ENCODE measurements around the gene C11orf87. TPM values are rescaled to one million over a fixed set of nuclear protein-coding genes. Genes with fewer than 3 reads are reported as not detected.

The C11orf87 gene
- total RNA-seq, 4 donors from 2014 or later: not detected

DNA sequence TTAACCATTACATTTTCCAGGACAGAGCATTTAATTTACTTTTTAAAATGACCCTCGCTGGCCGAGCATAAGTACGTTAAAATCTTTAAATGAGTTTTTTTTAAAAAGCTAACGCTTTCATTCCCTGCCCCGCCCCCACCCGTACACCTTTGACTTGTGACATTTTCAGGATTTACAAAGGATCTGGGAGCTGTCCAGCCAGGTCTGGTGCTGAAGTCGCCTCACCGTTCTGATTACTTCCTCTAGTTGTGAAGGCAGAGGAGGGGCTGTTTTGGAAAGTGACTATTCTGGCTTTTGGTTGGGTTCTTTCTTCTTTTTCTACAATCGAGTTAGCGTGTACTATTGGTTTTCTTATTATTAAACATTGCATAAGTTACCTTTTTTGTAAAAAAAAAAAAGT, 2.9 kb downstream of the C11orf87 start:
- Histone ChIP-seq H3K27ac (no peak overlapping the region), H3K4me3 (no peak overlapping the region), H3K27me3 (peaks cover 24 to 42% (median 31%) of the 10 kb centered on the region in 3 donors), H3K36me3 (no peaks in the 10 kb centered on the region), H3K9me3 (no peaks in the 10 kb centered on the region), H3K4me1 (peaks cover 5 to 6% of the 10 kb centered on the region in 2 donors)
- intact Hi-C loops (cut with DNase I; ENCODE audit: low total_unique reads) (no loop called here), in situ Hi-C loops (cut with MboI; ENCODE audit: low sequenced_read_pairs in 4 of 4) (no loop called here)
- TF ChIP-seq POLR2A (IDR thresholded peaks at IDR 0.05): no peak
- TF ChIP-seq, protein P1, sequence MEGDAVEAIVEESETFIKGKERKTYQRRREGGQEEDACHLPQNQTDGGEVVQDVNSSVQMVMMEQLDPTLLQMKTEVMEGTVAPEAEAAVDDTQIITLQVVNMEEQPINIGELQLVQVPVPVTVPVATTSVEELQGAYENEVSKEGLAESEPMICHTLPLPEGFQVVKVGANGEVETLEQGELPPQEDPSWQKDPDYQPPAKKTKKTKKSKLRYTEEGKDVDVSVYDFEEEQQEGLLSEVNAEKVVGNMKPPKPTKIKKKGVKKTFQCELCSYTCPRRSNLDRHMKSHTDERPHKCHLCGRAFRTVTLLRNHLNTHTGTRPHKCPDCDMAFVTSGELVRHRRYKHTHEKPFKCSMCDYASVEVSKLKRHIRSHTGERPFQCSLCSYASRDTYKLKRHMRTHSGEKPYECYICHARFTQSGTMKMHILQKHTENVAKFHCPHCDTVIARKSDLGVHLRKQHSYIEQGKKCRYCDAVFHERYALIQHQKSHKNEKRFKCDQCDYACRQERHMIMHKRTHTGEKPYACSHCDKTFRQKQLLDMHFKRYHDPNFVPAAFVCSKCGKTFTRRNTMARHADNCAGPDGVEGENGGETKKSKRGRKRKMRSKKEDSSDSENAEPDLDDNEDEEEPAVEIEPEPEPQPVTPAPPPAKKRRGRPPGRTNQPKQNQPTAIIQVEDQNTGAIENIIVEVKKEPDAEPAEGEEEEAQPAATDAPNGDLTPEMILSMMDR (IDR thresholded peaks at IDR 0.05 in 4 of 5, conservative IDR thresholded peaks at IDR 0.05 in 1 of 5): no peak
- ATAC-seq (no peak), DNase-seq (no peak)

DNA sequence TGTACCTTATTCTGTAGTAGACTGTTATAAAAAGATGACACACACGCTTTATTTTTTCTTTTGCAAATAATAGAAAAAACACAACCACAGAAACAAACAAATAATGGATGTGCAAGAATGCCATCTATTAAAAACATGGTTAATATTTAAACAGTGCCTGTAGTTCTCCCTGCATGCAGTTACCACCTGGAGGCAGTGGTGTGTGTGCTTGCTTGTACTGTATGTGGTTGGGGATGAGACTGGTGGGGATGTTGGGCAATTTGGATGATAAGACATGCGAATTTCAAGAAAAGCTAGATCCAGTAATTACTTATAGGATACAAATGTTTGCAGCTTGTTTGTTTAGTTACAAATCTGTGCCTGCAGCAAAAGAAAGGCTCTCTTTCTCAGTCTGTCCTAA, 3.6 kb downstream of the C11orf87 start:
- intact Hi-C loops (cut with DNase I; ENCODE audit: low total_unique reads) (no loop called here), in situ Hi-C loops (cut with MboI; ENCODE audit: low sequenced_read_pairs in 4 of 4) (no loop called here)
- ATAC-seq (no peak), DNase-seq (no peak)
- TF ChIP-seq, protein P1 (IDR thresholded peaks at IDR 0.05 in 4 of 5, conservative IDR thresholded peaks at IDR 0.05 in 1 of 5): no peak
- no peak for TF ChIP-seq POLR2A (IDR thresholded peaks at IDR 0.05)
- Histone ChIP-seq H3K4me1 (peaks cover 5 to 6% of the 10 kb centered on the region in 2 donors), H3K36me3 (no peaks in the 10 kb centered on the region), H3K9me3 (no peaks in the 10 kb centered on the region), H3K4me3 (no peak overlapping the region), H3K27ac (no peak overlapping the region), H3K27me3 (peaks cover 24 to 42% (median 31%) of the 10 kb centered on the region in 3 donors)

DNA sequence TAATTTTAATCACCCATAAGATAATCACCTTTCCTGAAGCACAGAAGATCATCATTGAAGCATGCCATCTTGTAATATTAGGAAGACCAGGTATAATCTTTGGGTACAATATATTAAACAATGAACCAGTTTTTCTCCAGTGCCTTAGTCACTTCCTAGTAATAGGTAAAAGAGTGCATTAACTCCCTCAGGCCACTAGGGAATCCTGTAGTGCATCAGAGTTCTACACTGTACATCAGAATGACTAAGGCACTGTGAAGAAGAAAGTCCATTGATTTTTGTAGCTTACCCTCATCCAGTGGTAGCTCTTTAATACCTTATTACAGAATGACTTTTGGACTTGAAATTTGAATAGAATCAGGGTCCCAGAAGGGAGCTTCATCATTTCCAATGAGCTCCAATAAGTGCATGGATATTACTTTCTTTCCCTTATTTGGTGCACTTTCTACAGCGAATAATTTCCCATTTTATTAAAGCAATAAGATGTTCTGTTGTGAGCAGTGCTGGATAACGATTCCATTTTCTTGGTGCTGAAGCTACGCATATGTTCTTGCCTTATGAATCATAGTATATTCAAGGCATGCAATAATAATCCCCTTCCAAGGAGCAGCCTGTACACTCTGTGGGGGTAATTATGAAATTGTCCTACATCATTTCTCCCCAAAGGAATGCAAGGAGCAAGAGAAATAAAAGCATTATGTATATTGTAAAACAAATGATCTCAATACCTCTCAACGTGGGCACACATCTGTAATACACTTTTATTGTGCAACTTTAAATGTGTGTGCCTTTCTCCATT, 4.7 kb downstream of the C11orf87 start:
- Histone ChIP-seq H3K9me3 (no peaks in the 10 kb centered on the region), H3K27me3 (peaks cover 21 to 42% (median 31%) of the 10 kb centered on the region in 3 donors), H3K27ac (no peak overlapping the region), H3K4me1 (peaks cover 5 to 6% of the 10 kb centered on the region in 2 donors), H3K36me3 (no peaks in the 10 kb centered on the region), H3K4me3 (no peak overlapping the region)
- ATAC-seq (no peak), DNase-seq (no peak)
- in situ Hi-C loops (cut with MboI; ENCODE audit: low sequenced_read_pairs in 4 of 4): no loop called here
- intact Hi-C loops (cut with DNase I; ENCODE audit: low total_unique reads): no loop called here
- TF ChIP-seq, protein P1 (IDR thresholded peaks at IDR 0.05 in 4 of 5, conservative IDR thresholded peaks at IDR 0.05 in 1 of 5): no peak
- no peak for TF ChIP-seq POLR2A (IDR thresholded peaks at IDR 0.05)

DNA sequence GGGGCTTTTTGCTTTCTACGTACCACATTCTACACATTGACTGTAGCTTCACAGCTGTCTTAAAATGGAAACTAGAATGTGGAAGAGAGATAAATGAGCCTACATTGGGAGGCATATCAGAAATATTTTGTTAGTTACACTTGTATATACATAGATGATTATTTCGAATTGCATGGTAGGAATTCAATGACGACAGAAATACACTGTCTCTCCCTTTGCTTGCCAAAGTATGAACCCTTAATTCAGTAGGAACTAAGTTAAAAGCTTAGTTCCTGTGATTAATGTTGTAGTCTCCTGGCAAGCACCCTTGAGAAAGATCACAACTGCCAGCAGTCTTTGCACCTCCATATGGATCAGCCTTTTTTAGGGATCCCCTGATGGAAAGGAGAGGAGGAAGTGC, 10.1 kb downstream of the C11orf87 start:
- H3K4me3 ChIP-seq: no peak overlapping the region
- intact Hi-C loops (cut with DNase I; ENCODE audit: low total_unique reads) (no loop called here), in situ Hi-C loops (cut with MboI; ENCODE audit: low sequenced_read_pairs in 4 of 4) (no loop called here)
- H3K27me3 ChIP-seq: no peaks in the 10 kb centered on the region
- no peak overlapping the region for H3K27ac ChIP-seq
- TF ChIP-seq, protein P1 (IDR thresholded peaks at IDR 0.05 in 4 of 5, conservative IDR thresholded peaks at IDR 0.05 in 1 of 5): no peak
- TF ChIP-seq POLR2A (IDR thresholded peaks at IDR 0.05): no peak
- no peaks in the 10 kb centered on the region for H3K4me1 ChIP-seq
- no peaks in the 10 kb centered on the region for H3K36me3 ChIP-seq
- DNase-seq (no peak), ATAC-seq (no peak)
- H3K9me3 ChIP-seq: no peaks in the 10 kb centered on the region

All from gastrocnemius medialis (tissue), 4 donors.